KMS-11 (cell line): Measurements from ENCODE around the gene S1PR3.

Source experiments
- H2AFZ ChIP-seq: fragments of 200-600 bp; sonication (generic); 2 replicates; pipeline ENCODE4 v1.6.1; 2016; ENCODE audit warnings: antibody characterized with exemption, mixed run types, low read depth
- H3K27ac ChIP-seq: fragments of 200-600 bp; sonication (generic); 2 replicates; pipeline ENCODE4 v1.6.1; 2016; ENCODE audit warnings: mild to moderate bottlenecking, mixed run types
- H3K27me3 ChIP-seq: fragments of 200-600 bp; sonication (generic); 2 replicates; pipeline ENCODE4 v1.6.1; 2017; ENCODE audit warnings: mild to moderate bottlenecking, low read depth, mixed run types, moderate library complexity; ENCODE audit not compliant: insufficient read depth
- H3K36me3 ChIP-seq: fragments of 200-600 bp; sonication (generic); 2 replicates; pipeline ENCODE4 v1.6.1; 2017; ENCODE audit warnings: mild to moderate bottlenecking, mixed run types; ENCODE audit not compliant: insufficient read depth
- H3K4me1 ChIP-seq: fragments of 200-600 bp; sonication (generic); 2 replicates; pipeline ENCODE4 v1.6.1; 2016; ENCODE audit warnings: mild to moderate bottlenecking, low read depth, mixed run types; ENCODE audit not compliant: poor library complexity, severe bottlenecking
- H3K4me2 ChIP-seq: fragments of 200-600 bp; sonication (generic); 2 replicates; pipeline ENCODE4 v1.7.0; 2016; ENCODE audit warnings: mild to moderate bottlenecking, mixed run types
- H3K4me3 ChIP-seq: fragments of 200-600 bp; sonication (generic); IDR thresholded peaks from 2 replicates; pipeline ENCODE4 v1.6.1; 2017; ENCODE audit warnings: low read depth, low read length, mixed read lengths; ENCODE audit not compliant: insufficient read depth
- H3K79me2 ChIP-seq: fragments of 200-600 bp; sonication (generic); 2 replicates; pipeline ENCODE4 v1.6.1; 2016; ENCODE audit warnings: low read depth, mixed run types; ENCODE audit not compliant: insufficient read depth
- H3K9ac ChIP-seq: fragments of 200-600 bp; sonication (generic); 2 replicates; pipeline ENCODE4 v1.6.1; 2016; ENCODE audit warnings: mild to moderate bottlenecking, mixed run types
- H4K20me1 ChIP-seq: fragments of 200-600 bp; sonication (generic); 2 replicates; pipeline ENCODE4 v1.6.1; 2016; ENCODE audit warnings: mild to moderate bottlenecking, mixed run types; ENCODE audit not compliant: insufficient read depth
- TF ChIP-seq, protein P1 (sequence below): fragments of 200-600 bp; sonication (generic); conservative IDR thresholded peaks from 2 replicates; pipeline ENCODE4 v1.6.1; 2017; ENCODE audit warnings: low read depth, mild to moderate bottlenecking, antibody characterized with exemption, low read length, moderate library complexity, mixed read lengths

S1PR3 gene

DNA sequence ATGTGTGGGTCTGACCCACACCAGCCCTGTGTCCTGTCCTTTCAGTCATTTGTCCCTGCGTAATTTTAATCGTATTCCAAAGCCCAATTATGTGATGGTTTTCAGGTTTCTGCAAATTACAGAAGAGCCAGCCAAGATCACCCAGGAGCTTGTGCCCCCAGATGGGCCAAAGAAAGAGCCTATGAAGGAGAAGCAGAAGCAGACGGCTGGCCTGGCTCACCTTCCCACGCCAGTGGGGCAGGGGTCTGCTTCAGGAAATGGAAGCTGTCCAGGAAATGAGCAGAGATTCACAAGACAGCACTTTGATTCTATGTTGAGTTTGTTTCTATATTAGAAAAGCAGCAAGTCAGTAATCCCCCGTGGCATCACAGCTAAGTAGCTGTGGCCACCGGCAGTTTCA lies 11.7 kb downstream of the S1PR3 start:
- Histone ChIP-seq H3K4me2 (no peak overlapping the region), H3K27me3 (no peaks in the 10 kb centered on the region), H4K20me1 (no peaks in the 10 kb centered on the region), H3K36me3 (no peaks in the 10 kb centered on the region), H2AFZ (no peak overlapping the region), H3K9ac (no peak overlapping the region), H3K4me1 (peaks cover 4% of the 10 kb centered on the region), H3K27ac (no peak overlapping the region), H3K79me2 (no peaks in the 10 kb centered on the region), H3K4me3 (no peak overlapping the region)
- TF ChIP-seq, protein P1, sequence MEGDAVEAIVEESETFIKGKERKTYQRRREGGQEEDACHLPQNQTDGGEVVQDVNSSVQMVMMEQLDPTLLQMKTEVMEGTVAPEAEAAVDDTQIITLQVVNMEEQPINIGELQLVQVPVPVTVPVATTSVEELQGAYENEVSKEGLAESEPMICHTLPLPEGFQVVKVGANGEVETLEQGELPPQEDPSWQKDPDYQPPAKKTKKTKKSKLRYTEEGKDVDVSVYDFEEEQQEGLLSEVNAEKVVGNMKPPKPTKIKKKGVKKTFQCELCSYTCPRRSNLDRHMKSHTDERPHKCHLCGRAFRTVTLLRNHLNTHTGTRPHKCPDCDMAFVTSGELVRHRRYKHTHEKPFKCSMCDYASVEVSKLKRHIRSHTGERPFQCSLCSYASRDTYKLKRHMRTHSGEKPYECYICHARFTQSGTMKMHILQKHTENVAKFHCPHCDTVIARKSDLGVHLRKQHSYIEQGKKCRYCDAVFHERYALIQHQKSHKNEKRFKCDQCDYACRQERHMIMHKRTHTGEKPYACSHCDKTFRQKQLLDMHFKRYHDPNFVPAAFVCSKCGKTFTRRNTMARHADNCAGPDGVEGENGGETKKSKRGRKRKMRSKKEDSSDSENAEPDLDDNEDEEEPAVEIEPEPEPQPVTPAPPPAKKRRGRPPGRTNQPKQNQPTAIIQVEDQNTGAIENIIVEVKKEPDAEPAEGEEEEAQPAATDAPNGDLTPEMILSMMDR: no peak

DNA sequence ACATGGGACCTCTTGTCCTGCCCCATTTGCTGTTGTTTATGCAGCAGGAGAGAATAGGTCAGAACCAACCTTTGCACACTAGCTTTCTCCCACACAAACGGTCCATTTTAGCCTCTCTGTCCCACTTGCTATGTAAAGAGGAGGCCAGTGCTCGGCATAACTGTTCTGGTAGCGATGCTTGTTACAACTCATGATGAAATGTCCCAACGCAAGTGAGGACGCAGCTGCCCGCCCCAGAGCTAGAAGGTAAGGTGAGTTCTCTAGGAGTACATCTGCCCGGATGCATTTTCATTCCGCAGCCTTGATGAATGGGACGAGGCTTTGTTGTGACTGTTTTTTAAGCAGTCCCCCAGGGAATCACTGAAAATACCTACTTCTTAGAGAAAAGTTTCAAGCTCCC lies 14.1 kb downstream of the S1PR3 start:
- Histone ChIP-seq H3K36me3 (no peaks in the 10 kb centered on the region), H2AFZ (no peak overlapping the region), H3K4me3 (no peak overlapping the region), H4K20me1 (no peaks in the 10 kb centered on the region), H3K27me3 (no peaks in the 10 kb centered on the region), H3K79me2 (no peaks in the 10 kb centered on the region), H3K4me1 (peaks cover 4% of the 10 kb centered on the region), H3K9ac (no peak overlapping the region), H3K27ac (no peak overlapping the region), H3K4me2 (no peak overlapping the region)
- TF ChIP-seq, protein P1: no peak

DNA sequence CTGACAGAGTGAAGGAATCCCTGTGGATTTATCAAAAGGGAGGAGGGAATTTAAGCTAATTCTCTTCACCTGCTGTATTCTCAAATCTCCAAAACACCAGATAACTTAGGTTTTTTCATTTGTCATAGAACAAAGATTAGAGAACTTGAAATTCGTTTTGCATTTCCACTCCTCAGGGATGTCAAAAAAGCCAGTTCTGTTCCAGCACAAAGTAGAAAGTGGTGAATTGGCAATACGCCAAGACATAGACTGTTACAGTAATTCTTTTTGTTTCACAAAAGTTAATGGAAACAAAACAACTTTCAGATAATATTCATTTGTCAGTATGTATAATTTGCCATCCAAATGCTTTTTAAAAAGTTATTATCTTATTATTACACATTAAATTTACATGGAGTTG lies 15.0 kb downstream of the S1PR3 start:
- TF ChIP-seq, protein P1: no peak
- Histone ChIP-seq H3K4me1 (no peaks in the 10 kb centered on the region), H3K4me2 (no peak overlapping the region), H2AFZ (no peak overlapping the region), H3K27me3 (no peaks in the 10 kb centered on the region), H3K27ac (no peak overlapping the region), H3K36me3 (no peaks in the 10 kb centered on the region), H3K79me2 (no peaks in the 10 kb centered on the region), H3K9ac (no peak overlapping the region), H4K20me1 (no peaks in the 10 kb centered on the region), H3K4me3 (no peak overlapping the region)

GRCh38 chr9:89006996-89007967 lies 16.0 kb downstream of the S1PR3 start:
- TF ChIP-seq, protein P1: no peak
- Histone ChIP-seq H3K79me2 (no peaks in the 10 kb centered on the region), H3K4me3 (no peak overlapping the region), H3K27me3 (no peaks in the 10 kb centered on the region), H2AFZ (no peak overlapping the region), H3K4me2 (no peak overlapping the region), H3K4me1 (no peaks in the 10 kb centered on the region), H3K9ac (no peak overlapping the region), H4K20me1 (no peaks in the 10 kb centered on the region), H3K36me3 (no peaks in the 10 kb centered on the region), H3K27ac (no peak overlapping the region)
